Hematopoietic multipotent progenitor cell treated with erythropoietin and hydrocortisone succinate and interleukin-3 and kit ligand, for 4 days (in vitro differentiated cells): ENCODE measurements around the gene FOXP3.
"Not testable (repeated sequence)": the region's sequence is repeated elsewhere in the genome, so short reads cannot be mapped to it uniquely, and the experiment has no call there.

Experiments used
- DNase-seq: peaks from one replicate; pipeline ENCODE4 v3.0.0-alpha.2; 2015

The FOXP3 gene, protein sequence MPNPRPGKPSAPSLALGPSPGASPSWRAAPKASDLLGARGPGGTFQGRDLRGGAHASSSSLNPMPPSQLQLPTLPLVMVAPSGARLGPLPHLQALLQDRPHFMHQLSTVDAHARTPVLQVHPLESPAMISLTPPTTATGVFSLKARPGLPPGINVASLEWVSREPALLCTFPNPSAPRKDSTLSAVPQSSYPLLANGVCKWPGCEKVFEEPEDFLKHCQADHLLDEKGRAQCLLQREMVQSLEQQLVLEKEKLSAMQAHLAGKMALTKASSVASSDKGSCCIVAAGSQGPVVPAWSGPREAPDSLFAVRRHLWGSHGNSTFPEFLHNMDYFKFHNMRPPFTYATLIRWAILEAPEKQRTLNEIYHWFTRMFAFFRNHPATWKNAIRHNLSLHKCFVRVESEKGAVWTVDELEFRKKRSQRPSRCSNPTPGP

DNA sequence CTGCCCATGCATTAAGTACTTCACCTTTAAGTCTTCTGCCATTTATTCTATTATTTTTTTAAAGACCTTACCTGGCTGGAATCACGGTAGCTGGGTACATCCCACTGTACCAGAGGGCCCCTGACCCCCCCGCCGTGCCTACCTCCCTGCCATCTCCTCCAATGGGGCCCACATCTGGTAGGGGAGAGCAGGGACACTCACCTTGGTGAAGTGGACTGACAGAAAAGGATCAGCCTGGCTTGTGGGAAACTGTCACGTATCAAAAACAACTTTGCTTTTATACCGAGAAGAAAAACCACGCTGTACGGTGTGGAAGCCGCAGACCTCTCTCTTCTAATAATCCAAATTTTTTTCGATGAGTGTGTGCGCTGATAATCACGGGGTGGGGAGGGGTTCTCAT, at the start of gene FOXP3:
FOXP3 (minus strand) TSS at position 251 of the 400 bp plus-strand sequence. CDS start 6,205 bp downstream, outside the sequence.
- DNase-seq, result no peak

DNA sequence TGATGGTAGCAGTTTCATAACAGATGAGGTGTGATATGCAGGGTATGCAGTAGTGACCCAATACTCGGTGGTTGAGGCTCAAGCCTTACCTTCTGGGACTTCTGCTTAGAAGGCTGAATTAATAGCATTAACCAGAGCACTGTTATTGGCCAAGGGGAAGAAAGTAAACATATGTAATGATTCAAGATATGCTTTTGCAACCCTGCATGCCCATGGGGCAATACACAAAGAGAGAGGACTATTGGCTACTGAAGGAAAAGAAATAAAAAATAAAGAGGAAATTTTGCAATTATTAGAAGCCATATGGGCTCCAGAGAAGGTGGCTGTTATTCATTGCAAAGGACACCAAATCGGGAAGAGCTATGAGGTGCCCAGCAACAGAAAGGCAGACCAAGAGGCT, 47.7 kb upstream of the FOXP3 start:
- peak; percentile 30 for DNase-seq

DNA sequence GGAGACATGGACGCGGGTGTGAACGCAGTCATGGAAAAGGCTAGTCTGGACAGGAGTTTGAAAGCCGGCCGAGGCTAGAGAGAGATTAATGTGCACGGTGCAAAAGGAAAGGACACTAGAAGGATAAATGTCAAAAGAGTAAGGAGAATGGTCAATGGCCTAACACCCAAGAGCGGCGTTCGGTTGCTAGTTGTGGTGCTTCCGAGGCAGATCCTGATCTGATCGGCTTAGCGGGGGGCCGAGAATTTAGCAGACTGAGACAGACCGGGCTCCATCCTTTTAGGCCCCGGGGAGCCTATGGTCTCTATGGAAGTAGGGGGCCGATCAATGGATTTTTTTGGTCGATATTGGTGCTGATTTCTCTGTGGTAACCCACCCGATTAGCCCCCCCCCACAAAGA, 45.9 kb upstream of the FOXP3 start:
- no peak for DNase-seq

DNA sequence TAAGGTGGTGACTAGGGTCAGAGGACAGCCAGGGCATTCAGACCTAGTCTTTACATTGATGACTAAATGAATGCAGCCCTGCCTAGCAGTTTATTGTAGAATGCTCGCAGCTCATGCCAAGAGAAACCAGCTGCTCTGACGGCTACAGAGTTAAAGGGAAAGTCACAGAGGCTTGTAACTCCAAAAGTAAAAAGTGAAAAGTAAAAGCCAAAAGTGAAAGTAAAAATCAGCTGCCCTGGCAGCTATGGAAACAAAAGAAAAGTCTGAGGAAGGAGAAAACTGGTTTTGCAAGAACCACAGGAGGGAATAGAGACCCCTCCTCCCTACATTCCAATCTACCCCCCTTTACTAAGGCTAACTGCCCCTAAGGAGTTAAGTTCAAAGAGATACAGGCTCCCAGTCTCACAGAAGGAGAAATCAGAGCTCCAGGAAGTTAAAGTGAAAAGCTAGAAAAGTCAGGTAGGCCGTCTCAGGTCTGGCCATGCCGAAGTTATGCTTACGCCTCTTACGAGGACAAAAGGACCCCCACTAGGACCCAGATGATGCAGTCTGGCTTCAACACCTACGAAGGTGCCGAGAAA, 45.0 kb upstream of the FOXP3 start:
- DNase-seq, result peak; percentile 15

DNA sequence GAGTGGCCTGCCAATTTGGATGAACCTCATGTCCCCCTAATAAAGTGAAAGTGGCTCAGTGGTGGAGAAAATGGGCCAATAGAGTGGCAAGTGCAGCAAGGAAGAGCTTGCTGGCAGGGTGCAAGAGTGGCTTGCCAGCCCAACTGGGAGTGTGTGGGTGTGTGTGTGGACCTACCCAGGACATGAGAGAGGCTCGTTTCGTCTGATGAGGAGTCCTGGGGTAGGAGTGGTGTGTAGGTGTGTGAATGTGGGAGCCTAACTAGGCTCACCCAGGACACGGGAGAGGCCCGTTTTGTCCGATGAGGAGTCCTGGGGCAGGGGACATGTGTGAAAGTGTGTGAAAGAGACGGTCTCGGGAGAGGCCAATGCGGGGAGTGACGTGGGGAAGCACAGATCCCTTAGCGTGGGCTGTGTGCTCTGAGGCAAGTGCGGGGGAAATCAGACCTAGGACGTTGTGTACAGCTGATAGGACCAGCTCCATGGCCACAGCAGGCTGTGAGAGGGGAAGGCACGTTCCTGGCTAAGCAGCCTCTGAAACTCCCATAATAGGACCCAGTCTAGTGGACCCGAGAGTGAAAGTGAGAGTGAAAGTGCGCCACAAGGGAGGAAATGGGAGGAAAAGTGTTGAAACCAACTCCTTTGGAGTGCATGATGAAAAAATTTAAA, 44.2 kb upstream of the FOXP3 start:
- DNase-seq, result peak; percentile 26

DNA sequence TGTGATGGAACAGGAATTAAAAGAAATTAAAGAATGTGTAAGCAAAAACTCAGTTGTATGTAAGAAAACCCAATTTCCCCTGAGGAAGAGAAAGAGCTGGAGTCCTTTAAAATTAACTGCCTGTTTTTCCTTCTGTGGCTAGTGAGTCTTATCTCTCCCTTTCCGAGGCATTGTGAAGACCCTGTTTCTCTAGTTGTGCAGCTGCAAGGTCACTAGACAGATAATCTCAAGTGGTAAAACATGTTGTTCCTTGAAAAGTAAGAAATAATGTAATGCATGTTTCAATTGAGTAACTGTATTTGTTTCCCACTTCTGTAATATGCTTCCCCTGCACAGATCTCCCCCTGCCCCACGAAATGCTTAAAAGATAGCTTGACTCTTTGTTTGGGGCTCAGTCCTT, 43.3 kb upstream of the FOXP3 start:
- DNase-seq, result peak; percentile 71

DNA sequence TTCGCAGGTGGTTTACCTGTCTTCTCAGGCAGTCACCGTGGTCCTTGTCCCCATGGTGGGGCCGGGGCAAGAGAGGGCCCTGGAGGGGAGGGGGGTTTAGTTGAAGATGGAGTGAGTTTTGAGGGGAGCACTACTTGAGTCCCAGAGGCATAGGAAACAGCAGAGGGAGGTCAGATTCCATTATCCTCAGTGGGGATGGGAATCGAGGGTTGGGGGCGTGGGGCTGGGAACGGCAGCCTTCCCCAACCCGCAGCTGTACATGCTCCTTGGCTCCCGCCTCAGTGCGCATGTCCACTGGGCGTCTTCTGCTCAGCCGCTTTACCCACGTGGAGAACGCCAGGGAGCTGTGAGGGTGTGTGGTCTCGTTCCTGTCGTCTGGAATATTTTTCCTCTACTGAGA, 38.8 kb upstream of the FOXP3 start, which contains the start of gene GAGE10:
GAGE10 (plus strand) TSS at position 301 of the 400 bp plus-strand sequence. CDS start 1,214 bp downstream, outside the sequence.
- no peak for DNase-seq

DNA sequence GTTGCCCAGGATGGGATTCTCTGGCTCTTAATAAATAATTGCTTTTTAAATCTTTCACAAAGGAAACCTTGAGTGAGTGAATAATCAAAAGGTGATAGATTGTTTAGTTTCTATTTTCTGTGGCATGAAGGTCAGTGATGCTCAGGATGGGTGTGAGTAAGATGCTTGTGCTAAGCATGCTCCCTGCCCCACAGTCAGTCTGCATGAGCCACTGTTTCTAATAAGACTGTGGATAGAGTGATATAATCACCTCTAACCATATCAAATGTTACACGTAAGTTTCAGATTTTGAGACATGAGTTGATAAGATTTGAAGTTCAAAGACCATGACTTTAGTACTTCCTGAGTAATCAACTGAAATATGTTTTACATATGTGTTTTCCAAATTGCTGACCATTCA, 36.2 kb upstream of the FOXP3 start:
- no peak for DNase-seq

DNA sequence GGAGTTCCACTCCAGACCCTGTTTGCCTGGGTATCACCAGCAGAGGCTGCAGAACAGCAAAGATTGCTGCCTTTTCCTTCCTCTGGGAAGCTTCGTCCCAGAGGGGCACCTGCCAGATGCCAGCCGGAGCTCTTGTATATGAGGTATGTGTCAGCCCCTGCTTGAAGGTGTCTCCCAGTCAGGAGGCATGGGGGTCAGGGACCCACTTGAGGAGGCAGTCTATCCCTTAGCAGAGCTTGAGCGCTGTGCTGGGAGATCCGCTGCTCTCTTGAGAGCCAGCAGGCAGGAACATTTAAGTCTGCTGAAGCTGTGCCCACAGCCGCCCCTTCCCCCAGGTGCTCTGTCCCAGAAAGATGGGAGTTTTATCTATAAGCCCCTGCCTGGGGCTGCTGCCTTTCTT, 34.8 kb upstream of the FOXP3 start:
- not testable (repeated sequence) for DNase-seq

DNA sequence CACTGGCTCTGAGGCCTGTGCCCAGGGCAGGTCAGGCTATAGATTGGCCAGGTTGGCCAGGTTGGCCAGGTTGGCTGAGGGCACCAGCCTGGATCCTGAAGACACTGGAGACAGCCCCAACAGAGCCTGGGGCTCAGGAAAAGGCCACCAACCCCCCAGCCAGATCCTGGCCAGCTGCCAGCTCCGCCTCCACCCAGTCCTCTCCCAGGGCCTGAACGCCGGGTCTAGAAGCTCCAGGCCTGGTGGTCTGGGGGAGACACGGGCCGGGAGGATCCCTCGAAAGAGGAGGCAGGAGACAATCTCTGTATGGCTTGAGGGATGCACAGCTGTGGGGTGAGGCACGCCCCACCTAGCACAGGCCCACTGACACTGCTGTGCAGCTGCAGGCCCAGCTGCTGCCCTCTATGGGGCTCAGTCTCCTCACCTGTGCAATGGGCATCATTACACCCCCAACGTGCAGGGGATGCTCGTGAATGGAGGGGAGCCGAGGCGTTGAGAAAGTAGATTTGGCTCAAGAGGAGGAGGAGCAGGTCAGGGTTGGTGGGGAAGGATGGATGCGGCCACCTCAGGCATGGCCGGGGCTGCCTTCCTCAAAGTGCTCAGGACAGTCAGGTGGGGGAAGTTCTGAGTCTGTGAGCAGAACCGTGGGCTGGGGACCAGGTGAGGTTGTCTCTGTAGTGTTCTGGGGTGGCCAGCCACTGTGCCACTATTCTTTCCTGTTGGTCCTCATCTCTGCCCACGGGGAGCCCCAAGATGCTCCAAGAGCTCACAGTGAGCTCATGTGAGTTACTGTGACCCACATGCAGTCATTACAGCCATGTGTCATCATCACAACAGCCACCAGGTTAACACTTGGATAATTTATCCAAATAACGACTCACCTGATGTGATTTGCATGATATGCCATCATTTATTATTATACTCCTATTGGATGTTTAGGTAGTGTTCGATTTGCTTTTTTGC, 28.2 kb upstream of the FOXP3 start:
- DNase-seq, result no peak

DNA sequence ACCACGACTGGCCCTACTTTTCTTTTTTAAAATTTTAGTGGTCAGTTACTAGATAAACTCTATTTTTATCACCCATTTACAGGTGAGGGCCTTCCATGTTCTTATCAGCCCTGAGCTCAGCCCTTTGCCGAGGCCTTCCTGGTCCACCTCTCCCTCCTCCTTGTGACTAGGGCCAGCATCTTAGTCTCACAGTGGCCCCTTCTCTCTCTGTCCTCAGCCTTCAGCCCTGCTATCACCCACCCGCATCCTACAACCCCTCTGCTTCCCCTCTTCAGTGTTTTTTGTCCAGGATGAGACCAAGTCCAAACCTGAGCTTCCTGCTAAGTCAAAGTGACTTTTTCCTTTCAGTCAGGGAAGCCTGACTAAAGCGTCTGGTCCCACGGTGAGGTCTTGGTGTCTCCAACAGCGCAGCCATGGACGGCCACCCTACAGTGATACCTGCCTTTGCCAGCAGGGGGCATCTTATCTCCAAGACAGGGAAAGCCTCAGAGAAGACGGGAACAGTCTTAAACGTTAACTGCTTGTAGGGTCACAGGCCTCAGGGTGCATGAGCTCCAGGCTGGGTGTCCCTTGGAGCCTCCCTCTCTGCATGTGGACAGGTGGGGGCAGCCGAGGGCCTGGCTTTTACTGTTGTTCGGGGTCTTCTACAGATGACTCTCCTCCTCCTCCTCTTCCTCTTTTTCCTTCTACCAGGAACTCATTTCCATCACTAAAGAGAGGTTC, 27.3 kb upstream of the FOXP3 start:
- DNase-seq, result peak; percentile 84

DNA sequence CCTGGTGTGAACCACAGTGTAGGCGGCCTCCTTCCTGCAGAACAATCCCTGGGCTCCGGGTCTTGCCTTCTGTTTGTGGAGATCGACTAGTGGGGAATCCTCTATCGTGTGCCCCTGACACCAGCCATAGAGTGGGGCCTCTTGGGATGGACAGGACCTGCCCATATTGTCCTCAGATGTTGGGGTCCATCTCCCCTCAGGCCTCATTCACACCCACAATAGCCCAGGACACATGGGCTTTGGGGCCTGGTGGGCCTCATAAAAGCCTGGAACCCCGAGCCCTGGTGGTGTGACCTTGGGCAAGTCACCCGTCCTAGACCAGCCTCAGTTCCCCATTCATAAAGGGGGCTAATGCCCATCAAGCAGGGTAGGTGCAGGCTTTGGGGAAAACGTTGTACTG, 25.7 kb upstream of the FOXP3 start:
- no peak for DNase-seq

DNA sequence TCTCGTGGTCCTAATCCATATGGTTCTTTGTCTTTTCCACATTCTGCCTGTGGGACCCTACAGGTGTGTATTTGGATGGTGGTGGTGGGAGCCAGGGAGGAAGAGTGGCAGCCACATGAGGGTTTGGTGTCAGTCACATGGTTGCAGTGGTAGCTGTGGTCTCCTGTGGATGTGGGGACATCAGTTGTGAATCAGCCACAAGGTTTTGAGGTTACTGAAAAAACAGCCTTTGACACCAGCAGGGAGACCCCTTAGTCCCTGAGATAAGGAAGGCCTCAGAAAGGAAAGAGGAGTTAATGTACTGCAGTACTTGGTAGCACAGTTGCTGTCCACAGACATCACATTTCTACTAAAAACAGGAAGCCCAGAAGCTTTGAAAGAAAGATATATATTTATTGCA, 23.2 kb upstream of the FOXP3 start:
- peak; percentile 54 for DNase-seq

DNA sequence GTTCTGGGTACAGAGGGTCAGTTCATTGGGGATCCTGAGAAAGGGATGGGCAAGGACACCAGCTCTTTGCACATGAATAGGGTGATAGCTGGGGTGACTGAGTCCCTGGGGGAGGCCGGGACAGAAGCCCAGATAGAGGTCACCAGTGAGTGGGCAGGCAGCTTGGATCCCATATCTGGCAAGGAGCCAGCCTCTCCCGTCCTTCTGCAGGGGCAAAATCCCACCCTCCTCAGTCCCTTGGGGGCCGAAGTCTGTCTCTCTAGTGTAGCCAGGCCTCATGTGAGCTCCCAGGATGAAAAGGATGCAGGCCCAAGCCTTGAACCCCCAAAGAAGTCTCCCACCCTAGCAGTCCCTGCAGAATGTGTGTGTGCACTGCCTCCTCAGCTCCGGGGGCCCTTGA, 22.1 kb upstream of the FOXP3 start:
- DNase-seq, result no peak

DNA sequence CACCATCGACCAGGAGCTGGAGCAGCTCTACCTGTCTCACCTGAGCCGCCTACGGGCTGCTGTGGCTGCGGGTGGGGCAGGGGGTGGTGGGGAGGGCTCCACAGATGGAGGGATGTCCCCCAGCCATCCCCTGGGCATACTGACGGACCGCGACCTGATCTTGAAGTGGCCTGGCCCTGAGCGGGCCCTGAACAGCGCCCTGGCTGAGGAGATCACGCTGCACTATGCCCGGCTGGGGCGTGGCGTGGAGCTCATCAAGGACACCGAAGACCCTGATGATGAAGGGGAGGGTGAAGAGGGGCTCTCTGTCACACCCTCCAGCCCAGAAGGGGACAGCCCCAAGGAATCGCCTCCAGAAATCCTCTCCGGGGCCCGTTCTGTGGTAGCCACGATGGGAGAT, 21.6 kb upstream of the FOXP3 start:
- no peak for DNase-seq

DNA sequence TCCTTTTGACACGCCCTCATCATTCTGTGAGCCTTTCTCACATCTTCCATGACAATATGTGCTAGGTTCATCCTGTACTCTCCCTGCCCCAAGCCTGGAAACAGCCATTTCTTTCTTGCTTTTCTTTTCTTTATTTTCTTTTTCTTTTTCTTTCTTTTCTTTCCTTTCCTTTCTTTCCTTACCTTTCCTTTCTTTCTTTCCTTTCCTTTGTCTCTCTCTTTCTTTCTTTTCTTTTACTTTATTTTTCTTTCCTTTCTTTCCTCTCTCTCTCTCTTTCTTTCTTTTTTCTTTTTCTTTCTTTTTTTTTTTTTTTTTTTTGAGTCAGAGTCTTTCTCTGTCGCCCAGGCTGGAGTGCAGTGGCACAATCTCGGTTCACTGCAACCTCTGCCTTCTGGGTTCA, 19.7 kb upstream of the FOXP3 start:
- DNase-seq, result no peak

DNA sequence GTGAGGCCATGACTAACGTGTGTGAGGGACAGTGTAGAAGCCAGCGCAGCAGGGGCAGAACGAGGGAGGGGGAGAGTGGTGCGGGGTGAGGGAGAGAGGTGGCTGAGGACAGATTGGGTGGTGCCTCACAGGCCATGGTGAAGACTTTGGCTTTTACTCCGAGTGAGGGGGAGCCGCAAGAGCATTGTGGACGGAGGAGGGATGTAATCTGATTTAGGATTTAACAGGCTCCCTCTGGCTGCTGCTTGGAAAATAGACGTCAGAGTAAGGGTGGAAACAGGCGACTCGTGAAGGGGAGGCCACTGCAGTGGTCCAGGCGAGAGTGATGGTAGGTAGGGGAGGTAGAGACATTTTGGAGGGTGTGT, 18.1 kb upstream of the FOXP3 start:
- peak; percentile 22 for DNase-seq

DNA sequence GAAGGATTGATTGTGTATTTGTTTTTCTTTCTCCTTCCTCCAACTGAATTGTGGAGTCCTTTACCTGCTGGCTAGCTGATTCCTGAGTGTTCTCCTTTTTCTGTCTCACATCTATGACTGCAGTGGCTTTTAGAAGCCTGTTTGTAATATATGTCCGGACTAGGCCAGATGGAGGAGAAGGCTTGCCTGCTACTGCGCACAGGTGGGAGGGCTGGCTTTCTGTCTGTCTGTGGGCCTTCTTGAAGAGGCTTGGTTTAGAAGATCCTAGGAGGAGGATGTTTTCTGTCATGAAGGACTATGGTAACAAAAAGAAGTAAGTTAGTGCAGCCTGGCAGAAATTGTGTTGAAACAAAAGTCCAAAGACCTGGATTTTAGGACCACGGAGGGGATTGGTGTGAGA, 13.6 kb upstream of the FOXP3 start:
- no peak for DNase-seq

DNA sequence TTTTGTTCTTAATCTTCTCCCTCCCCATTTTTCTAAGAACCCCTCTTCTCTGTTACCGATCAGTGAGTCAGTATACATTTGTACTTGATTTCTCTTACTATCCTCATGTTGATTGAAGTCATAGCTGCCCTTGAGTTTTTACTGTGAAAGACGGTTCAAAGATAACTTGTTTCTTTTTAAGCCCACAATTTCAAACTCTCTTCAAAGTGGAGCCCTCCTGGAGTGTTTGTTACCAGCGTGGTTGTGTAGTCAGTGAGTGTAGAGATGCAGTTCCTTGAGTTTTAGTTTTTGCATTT, 13.0 kb upstream of the FOXP3 start:
- DNase-seq, result no peak

DNA sequence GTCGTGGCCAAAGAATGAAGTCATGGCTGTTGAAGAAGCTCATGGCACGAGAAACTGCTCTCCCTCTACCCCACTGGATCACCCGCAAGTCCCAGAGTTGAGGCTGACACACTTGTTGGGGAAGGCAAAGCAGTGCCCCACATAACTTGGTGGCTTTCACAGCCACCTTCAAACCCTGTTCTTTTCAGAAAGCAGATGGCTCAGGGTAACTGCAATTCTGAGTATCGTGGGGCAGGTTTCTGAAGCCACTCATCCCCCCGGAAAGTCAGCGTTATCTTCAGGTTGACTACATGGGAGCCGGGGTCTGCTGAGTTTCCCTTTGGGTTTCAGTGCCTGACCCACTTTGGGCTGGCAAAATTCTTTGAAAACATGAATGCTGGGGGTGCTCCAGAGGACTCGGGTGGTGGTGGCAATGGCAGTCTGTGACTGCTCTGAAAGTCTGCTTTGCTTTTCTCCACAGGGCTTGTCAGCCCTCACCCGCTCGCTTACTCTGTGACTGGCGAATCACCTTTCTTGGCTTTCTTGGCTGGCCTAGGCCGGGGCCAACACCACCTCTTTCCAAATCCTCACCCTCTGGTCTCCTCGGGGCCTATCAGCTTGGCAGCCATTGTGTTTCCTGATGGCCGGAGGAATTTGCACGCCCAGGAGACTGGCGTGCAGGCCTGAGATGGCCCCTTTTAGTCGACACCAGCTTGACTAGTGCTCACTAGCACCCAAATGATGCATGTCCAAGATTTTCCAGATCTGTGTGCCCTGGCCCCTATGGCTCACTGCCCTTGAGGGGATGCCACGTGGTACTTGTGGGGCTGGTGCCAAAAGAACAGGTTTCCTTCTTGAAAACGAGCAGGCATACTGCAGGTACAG, 12.4 kb upstream of the FOXP3 start:
- no peak for DNase-seq

DNA sequence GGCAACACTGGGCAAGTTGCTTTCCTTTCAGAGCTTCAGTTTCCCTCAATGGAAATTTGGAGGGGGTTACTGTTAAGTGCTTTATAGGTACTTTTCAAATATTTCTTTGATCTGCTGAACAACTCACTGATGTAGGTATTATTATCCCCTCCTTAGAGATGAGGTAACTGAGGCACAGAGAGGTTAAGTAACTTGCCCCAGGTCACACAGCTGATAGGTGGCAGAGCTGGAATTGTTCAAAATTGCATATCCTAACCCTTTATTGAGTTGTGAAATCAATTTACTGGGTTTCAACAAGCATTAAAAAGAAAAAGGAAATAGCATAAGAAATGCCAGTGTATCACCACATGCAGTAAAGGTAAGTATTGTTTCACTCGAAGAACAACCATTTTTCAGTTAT, 11.7 kb upstream of the FOXP3 start:
- DNase-seq, result no peak
